GM12878 (cell line): Measurements from ENCODE around the gene DOCK2. TPM values are rescaled to one million over a fixed set of nuclear protein-coding genes. Genes with fewer than 3 reads are reported as not detected.
A peak's percentile ranks its signal among the peaks of the same experiment; 100 is the strongest.

Experiments
- ATAC-seq: fragments of 200-7000 bp; cut with Tn5 transposase; 3 replicates; pipeline ENCODE4 v1.9.1; 2020; ENCODE audit warnings: mild to moderate bottlenecking, moderate library complexity
- BruUV-seq: library from RNA; stranded (reverse); fragments of 400-500 nt; replicated peaks from 2 replicates; lab custom pipeline; 2021; lab: Mats Ljungman, UMichigan
- CTCF ChIA-PET: fragments of 300-600 bp; sonication (Branson Sonifier 250); formaldehyde crosslinking; extraction: SDS; loops from one replicate; lab custom pipeline; 2021; ENCODE audit warnings: inconsistent platforms; lab: Yijun Ruan, JAX
- POLR2A ChIA-PET: fragments of 350-600 bp; formaldehyde crosslinking; extraction: SDS; loops from one replicate; lab custom pipeline; 2021; ENCODE audit warnings: inconsistent platforms; lab: Charles Lee
- RAD21 ChIA-PET: fragments of 300-600 bp; sonication (Branson Sonifier 250); formaldehyde crosslinking; loops from one replicate; lab custom pipeline; 2023; ENCODE audit warnings: antibody characterized with exemption; ENCODE audit not compliant: unreplicated experiment; lab: Charles Lee
- SMC1A ChIA-PET: fragments of 300-600 bp; sonication (Branson Sonifier 250); formaldehyde crosslinking; loops from one replicate; lab custom pipeline; 2023; ENCODE audit not compliant: unreplicated experiment, uncharacterized antibody; lab: Charles Lee
- DNase-seq: peaks from one replicate; pipeline ENCODE4 v3.0.0-alpha.2; 2011; ENCODE audit warnings: low read depth, low spot score
- FAIRE-seq: peaks from 3 replicates; lab custom pipeline; 2011; peaks lifted over from hg19 to GRCh38; lab: Jason Lieb, UNC
- H2AFZ ChIP-seq: 2 replicates; pipeline ENCODE4 v1.6.0; 2011; ENCODE audit warnings: low read depth, low read length, control low read depth; ENCODE audit not compliant: control insufficient read depth
- H3K27ac ChIP-seq: 2 replicates; pipeline ENCODE4 v1.5.1; 2011; ENCODE audit warnings: control low read depth; ENCODE audit not compliant: control insufficient read depth, insufficient read depth
- H3K27me3 ChIP-seq, 2 experiments: replicated peaks in 1 of 2; 2 replicates each; pipeline versions ENCODE4 v1.6.0 to v1.6.1; 2011; ENCODE audit warnings: low read length in 1 of 2; ENCODE audit not compliant: control insufficient read depth in 2 of 2, insufficient read depth in 2 of 2
- H3K36me3 ChIP-seq, 2 experiments: 2 replicates each; pipeline ENCODE4 v1.5.1; 2011; ENCODE audit warnings: low read length in 1 of 2; ENCODE audit not compliant: control insufficient read depth in 2 of 2, insufficient read depth in 2 of 2
- H3K4me1 ChIP-seq: 2 replicates; pipeline ENCODE4 v1.6.1; 2011; ENCODE audit warnings: mild to moderate bottlenecking, low read length, moderate library complexity, mixed read lengths; ENCODE audit not compliant: control insufficient read depth, insufficient read depth
- H3K4me2 ChIP-seq: 2 replicates; pipeline ENCODE4 v1.6.0; 2011; ENCODE audit warnings: control low read depth; ENCODE audit not compliant: control insufficient read depth, insufficient read depth
- H3K4me3 ChIP-seq: fragments of 200-600 bp; sonication (generic); 2 replicates; pipeline ENCODE4 v1.5.1; 2016
- H3K79me2 ChIP-seq: 2 replicates; pipeline ENCODE4 v1.6.0; 2011; ENCODE audit warnings: low read length; ENCODE audit not compliant: control insufficient read depth, insufficient read depth
- H3K9ac ChIP-seq: 2 replicates; pipeline ENCODE4 v1.8.0; 2011; ENCODE audit warnings: low read length, control low read depth, mixed read lengths; ENCODE audit not compliant: control insufficient read depth, insufficient read depth
- H3K9me3 ChIP-seq: replicated peaks from 3 replicates; pipeline ENCODE4 v1.5.1; 2011; ENCODE audit warnings: mild to moderate bottlenecking, low read length; ENCODE audit not compliant: control insufficient read depth, insufficient read depth
- H4K20me1 ChIP-seq: 2 replicates; pipeline ENCODE4 v1.6.0; 2011; ENCODE audit not compliant: control insufficient read depth, insufficient read depth
- HDGF ChIP-seq: fragments of 450-650 bp; IDR thresholded peaks from 2 replicates; pipeline ENCODE4 v1.6.1; 2016; ENCODE audit warnings: antibody characterized with exemption
- ZNF592 ChIP-seq: fragments of 450-650 bp; IDR thresholded peaks from 2 replicates; pipeline ENCODE4 v1.6.1; 2017; ENCODE audit warnings: mild to moderate bottlenecking, moderate library complexity
- ZNF687 ChIP-seq: fragments of 450-650 bp; IDR thresholded peaks from 2 replicates; pipeline ENCODE4 v1.6.1; 2017; ENCODE audit warnings: mild to moderate bottlenecking, moderate library complexity
- WGBS: methylation state at CpG from one replicate; pipeline ENCODE4 v1.1.6; 2016; ENCODE audit warnings: low lambda C conversion rate; ENCODE audit not compliant: insufficient replicate concordance, insufficient coverage; ENCODE audit errors: missing lambda C conversion rate; 5-methylcytosine and 5-hydroxymethylcytosine counted together
- in situ Hi-C: fragments of 300-500 bp; cut with MboI; formaldehyde crosslinking; loops from 9 replicates; pipeline ENCODE4 v1.14.3; 2018; ENCODE audit warnings: mixed read lengths
- intact Hi-C: fragments of 100-400 bp; cut with micrococcal nuclease; formaldehyde crosslinking; loops from one replicate; pipeline ENCODE4 v1.14.2; 2022; ENCODE audit not compliant: unreplicated experiment
- polyA plus RNA-seq, 11 experiments: library from polyadenylated mRNA; depleted of rRNA in 4 of 11; unstranded in 6 of 11; stranded (reverse) in 5 of 11; fragments of >200 nt; fragmentation: Nextera tagmentation in 4 of 11; fragmentation: Illumina TruSeq in 1 of 11; extraction: Ambion mirVana in 4 of 11; extraction: Trizol in 1 of 11; gene quantifications; 1 replicate in 1 of 11; 2 replicates in 10 of 11; pipeline versions ENCODE4 v1.2.1 to v1.2.3, GENCODE V29; 2011 to 2016; ENCODE audit warnings: inconsistent platforms in 2 of 11, missing spikeins in 2 of 11, low read depth in 1 of 11
- total RNA-seq, 4 experiments: library from RNA; depleted of rRNA in 3 of 4; stranded (reverse); fragments of >200 nt in 3 of 4; fragmentation: Illumina TruSeq in 1 of 4; extraction: Trizol in 1 of 4; gene quantifications; 2 replicates each; pipeline versions ENCODE4 v1.2.1 to v1.2.3, GENCODE V29; 2013 to 2021

DOCK2 gene
- total and polyA plus RNA-seq, 10 of the 15 experiments (the other 5 are each of a cell fraction or from before 2014, with no cell fraction given): 34.2 to 192 (median 118) TPM

- no peak overlapping the region for H3K9ac ChIP-seq
- no peak for DNase-seq
- peak; percentile 55; the same call in 1 of the 2 replicates for TF ChIP-seq ZNF687
- no peak for TF ChIP-seq HDGF
- peak; percentile 83 for TF ChIP-seq ZNF592
- TF ChIP-seq, all 136 proteins: peak for 2
- H3K4me2 ChIP-seq: no peak overlapping the region
- in situ Hi-C loops: no loop called here
- no peaks in the 10 kb centered on the region for H4K20me1 ChIP-seq
- POLR2A ChIA-PET: interaction anchor here (0.6 kb wide), 1 partner anchor 413 kb away, joined by 11 read pairs; no protein-coding TSS in a partner anchor
- FAIRE-seq (no peak), ATAC-seq (no peak)
- 83% methylated on average over 5 of the region's 5 CpGs for whole genome bisulfite sequencing
- CTCF ChIA-PET: interaction anchor here (1.0 to 3.5 kb wide), 8 partner anchors 61 to 280 kb away, joined by 3 to 73 read pairs (median 4); partner anchors contain the start of gene INSYN2B
- intact Hi-C loops: loop anchor here (1.0 to 10.0 kb wide), 4 partner anchors 137 to 374 kb away; partner anchors contain the start of gene INSYN2B
- peaks cover 39% of the 10 kb centered on the region for H3K4me1 ChIP-seq
- no peaks in the 10 kb centered on the region for H3K27me3 ChIP-seq
- peaks cover 35 to 41% of the 10 kb centered on the region in 2 experiments for H3K36me3 ChIP-seq
- BruUV-seq: no TSS peak
- H2AFZ ChIP-seq: no peak overlapping the region
- H3K27ac ChIP-seq: no peak overlapping the region
- 0 out of 2 replicates have a peak, but pooled peaks cover 3% of the 10 kb centered on the region for H3K79me2 ChIP-seq
- no peak overlapping the region for H3K4me3 ChIP-seq
- SMC1A ChIA-PET: interaction anchor here (0.8 to 9.0 kb wide), 9 partner anchors 11 to 279 kb away, joined by 4 to 123 read pairs (median 12); partner anchors contain the start of gene INSYN2B
- no peaks in the 10 kb centered on the region for H3K9me3 ChIP-seq
- RAD21 ChIA-PET: interaction anchor here (1.2 to 3.5 kb wide), 4 partner anchors 29 to 280 kb away, joined by 3 to 78 read pairs (median 34); partner anchors contain the start of gene INSYN2B
Measured at GRCh38 chr5:169700611-169701010, 63.5 kb downstream of the DOCK2 start.
